HEK293 (cell line): ENCODE measurements around the gene CHRM4.

Experiments used
- MZF1 ChIP-seq: fragments of 450-650 bp; formaldehyde crosslinking; IDR thresholded peaks from 2 replicates; pipeline ENCODE4 v1.5.1; 2017; ENCODE audit warnings: missing biosample characterization, missing genetic modification characterization, borderline replicate concordance
- TCF7L2 ChIP-seq: IDR thresholded peaks from 2 replicates; pipeline ENCODE4 v1.6.1; 2011; ENCODE audit warnings: low read depth, mild to moderate bottlenecking, inconsistent platforms, low read length, moderate library complexity, borderline replicate concordance
- TRIM28 ChIP-seq: IDR thresholded peaks from 2 replicates; pipeline ENCODE4 v1.6.1; 2011; ENCODE audit warnings: low read length, control low read depth, borderline replicate concordance
- YY1 ChIP-seq: fragments of 450-650 bp; formaldehyde crosslinking; IDR thresholded peaks from 2 replicates; pipeline ENCODE4 v1.5.1; 2018; ENCODE audit warnings: missing biosample characterization, missing genetic modification characterization
- ZNF114 ChIP-seq: fragments of 450-650 bp; formaldehyde crosslinking; IDR thresholded peaks from 2 replicates; pipeline ENCODE4 v1.5.0; 2017; ENCODE audit warnings: missing biosample characterization, missing genetic modification characterization
- ZNF174 ChIP-seq: fragments of 450-650 bp; formaldehyde crosslinking; IDR thresholded peaks from 2 replicates; pipeline ENCODE4 v1.5.0; 2017; ENCODE audit warnings: missing biosample characterization, mild to moderate bottlenecking, missing genetic modification characterization
- ZNF239 ChIP-seq: fragments of 450-650 bp; formaldehyde crosslinking; IDR thresholded peaks from 2 replicates; pipeline ENCODE4 v1.5.1; 2016; ENCODE audit warnings: missing biosample characterization, missing genetic modification characterization
- ZNF274 ChIP-seq, 2 experiments: fragments of 200-500 bp in 1 of 2; fragments of 450-650 bp in 1 of 2; sonication (Bioruptor generic) in 1 of 2; formaldehyde crosslinking in 1 of 2; IDR thresholded peaks; 2 replicates each; pipeline versions ENCODE4 v1.5.1 to v1.6.1; 2014 to 2016; ENCODE audit warnings: borderline replicate concordance in 1 of 2, inconsistent platforms in 1 of 2, low read length in 1 of 2, missing biosample characterization in 1 of 2, missing genetic modification characterization in 1 of 2
- ZNF514 ChIP-seq: fragments of 450-650 bp; formaldehyde crosslinking; IDR thresholded peaks from 2 replicates; pipeline ENCODE4 v1.5.1; 2016; ENCODE audit warnings: missing biosample characterization, missing genetic modification characterization
- ZNF521 ChIP-seq: fragments of 450-650 bp; formaldehyde crosslinking; IDR thresholded peaks from 2 replicates; pipeline ENCODE4 v1.5.1; 2017; ENCODE audit warnings: missing biosample characterization, mild to moderate bottlenecking, missing genetic modification characterization
- ZNF530 ChIP-seq: fragments of 450-650 bp; formaldehyde crosslinking; IDR thresholded peaks from 2 replicates; pipeline ENCODE4 v1.5.1; 2016; ENCODE audit warnings: low read depth, missing biosample characterization, missing genetic modification characterization
- ZNF768 ChIP-seq: fragments of 450-650 bp; formaldehyde crosslinking; IDR thresholded peaks from 2 replicates; pipeline ENCODE4 v1.5.1; 2018; ENCODE audit warnings: missing biosample characterization, mild to moderate bottlenecking, missing genetic modification characterization
- TF ChIP-seq, protein P1 (sequence below): fragments of 450-650 bp; formaldehyde crosslinking; IDR thresholded peaks from 2 replicates; pipeline ENCODE4 v1.5.1; 2016; ENCODE audit warnings: missing biosample characterization, missing genetic modification characterization

DNA sequence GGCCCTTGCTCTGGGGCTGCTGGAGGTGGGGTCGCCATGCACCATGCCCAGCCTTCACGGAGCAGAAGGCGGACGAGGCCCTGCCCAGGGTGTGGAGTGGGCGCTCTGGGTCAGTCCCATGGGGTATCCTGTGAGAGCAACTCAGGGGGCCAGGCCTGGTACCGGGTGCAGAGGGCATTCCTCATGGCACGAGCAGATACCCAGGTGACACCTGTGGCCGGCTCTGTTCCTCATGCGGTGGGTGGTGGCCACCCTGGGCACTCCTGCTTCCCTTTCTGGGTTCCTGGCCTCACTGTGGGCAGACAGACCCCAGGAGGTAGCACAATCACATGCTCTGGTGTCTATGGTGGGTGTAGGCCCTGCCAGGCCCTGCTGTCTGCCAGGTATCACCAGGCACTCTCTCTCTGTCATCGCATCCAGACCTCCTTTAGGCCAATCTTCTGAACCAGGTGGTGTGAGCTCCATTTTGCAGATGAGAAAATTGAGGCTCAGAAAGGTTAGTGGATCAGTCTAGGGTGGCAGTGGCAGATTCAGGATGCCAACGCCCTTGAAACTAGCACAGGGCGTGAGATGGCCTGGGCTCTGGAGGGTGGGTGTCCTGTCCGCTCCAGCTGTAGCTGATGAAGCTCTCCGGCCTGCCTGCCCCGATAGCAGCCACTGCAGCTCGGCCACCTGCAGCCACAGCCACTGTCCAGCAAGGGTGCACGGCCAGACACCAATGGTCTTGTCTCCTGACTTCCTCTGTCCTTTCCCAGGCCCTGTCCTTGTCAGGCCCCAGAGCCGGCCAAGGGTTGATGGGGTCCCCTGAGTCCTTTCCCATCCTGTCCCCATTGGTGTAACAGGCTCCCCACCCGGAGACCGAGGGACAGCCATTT, 29.2 kb downstream of the CHRM4 start:
- TF ChIP-seq, protein P1, sequence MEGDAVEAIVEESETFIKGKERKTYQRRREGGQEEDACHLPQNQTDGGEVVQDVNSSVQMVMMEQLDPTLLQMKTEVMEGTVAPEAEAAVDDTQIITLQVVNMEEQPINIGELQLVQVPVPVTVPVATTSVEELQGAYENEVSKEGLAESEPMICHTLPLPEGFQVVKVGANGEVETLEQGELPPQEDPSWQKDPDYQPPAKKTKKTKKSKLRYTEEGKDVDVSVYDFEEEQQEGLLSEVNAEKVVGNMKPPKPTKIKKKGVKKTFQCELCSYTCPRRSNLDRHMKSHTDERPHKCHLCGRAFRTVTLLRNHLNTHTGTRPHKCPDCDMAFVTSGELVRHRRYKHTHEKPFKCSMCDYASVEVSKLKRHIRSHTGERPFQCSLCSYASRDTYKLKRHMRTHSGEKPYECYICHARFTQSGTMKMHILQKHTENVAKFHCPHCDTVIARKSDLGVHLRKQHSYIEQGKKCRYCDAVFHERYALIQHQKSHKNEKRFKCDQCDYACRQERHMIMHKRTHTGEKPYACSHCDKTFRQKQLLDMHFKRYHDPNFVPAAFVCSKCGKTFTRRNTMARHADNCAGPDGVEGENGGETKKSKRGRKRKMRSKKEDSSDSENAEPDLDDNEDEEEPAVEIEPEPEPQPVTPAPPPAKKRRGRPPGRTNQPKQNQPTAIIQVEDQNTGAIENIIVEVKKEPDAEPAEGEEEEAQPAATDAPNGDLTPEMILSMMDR (tag by site-specific recombination) = no peak
- TF ChIP-seq ZNF114 (tag by site-specific recombination) (no peak), YY1 (no peak), ZNF530 (tag by site-specific recombination) (no peak), ZNF174 (tag by site-specific recombination) (no peak), TRIM28 (no peak), ZNF521 (tag by site-specific recombination) (no peak), ZNF514 (tag by site-specific recombination) (no peak), TCF7L2 (no peak), MZF1 (tag by site-specific recombination) (no peak), ZNF274 (IDR thresholded peaks at IDR 0.05; ENCODE audit: low read length) (no peak), ZNF274 (tag by site-specific recombination; IDR thresholded peaks at IDR 0.05; ENCODE audit: borderline replicate concordance) (no peak), ZNF239 (tag by site-specific recombination) (no peak), ZNF768 (tag by site-specific recombination) (no peak)
